ENCODE data around the gene IL24.
"Not testable (repeated sequence)": the region's sequence is repeated elsewhere in the genome, so short reads cannot be mapped to it uniquely, and the experiment has no call there.

Gene IL24

DNA sequence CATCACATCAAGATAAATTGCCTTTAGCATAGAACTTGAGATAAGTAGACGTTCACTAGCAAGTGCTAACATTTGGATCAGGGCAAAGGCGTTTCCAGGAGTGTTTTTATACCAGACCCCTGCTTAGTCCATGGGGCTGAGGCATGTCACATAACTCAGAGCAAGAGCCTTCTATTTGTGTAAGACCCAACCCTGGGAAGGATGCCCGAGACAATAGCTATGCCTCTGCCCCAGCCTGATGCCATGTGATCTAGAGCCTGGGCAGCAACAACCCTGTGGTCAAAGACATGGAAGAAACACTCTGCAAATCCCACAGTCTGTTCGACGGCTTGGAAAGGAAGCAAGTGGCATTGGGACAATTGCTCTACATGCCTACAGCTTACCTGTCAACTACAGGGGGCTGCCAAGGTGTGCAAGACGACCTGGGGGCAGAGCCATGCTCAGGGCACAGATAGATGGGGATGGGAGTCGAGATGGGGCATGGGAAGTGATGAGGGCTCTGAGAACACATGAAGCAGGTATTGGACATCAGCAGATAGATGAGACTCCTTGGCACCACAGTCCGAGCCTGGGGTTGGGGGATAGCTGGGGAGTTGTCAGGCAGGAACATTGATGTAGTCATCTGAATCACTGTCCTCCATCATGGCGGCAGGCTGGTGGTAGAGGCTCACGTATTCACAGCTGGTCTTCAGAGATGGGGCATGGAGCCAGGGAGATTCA, 7.3 kb downstream of the IL24 start:
- no peak for DNase-seq (ENCODE audit: low spot score)

DNA sequence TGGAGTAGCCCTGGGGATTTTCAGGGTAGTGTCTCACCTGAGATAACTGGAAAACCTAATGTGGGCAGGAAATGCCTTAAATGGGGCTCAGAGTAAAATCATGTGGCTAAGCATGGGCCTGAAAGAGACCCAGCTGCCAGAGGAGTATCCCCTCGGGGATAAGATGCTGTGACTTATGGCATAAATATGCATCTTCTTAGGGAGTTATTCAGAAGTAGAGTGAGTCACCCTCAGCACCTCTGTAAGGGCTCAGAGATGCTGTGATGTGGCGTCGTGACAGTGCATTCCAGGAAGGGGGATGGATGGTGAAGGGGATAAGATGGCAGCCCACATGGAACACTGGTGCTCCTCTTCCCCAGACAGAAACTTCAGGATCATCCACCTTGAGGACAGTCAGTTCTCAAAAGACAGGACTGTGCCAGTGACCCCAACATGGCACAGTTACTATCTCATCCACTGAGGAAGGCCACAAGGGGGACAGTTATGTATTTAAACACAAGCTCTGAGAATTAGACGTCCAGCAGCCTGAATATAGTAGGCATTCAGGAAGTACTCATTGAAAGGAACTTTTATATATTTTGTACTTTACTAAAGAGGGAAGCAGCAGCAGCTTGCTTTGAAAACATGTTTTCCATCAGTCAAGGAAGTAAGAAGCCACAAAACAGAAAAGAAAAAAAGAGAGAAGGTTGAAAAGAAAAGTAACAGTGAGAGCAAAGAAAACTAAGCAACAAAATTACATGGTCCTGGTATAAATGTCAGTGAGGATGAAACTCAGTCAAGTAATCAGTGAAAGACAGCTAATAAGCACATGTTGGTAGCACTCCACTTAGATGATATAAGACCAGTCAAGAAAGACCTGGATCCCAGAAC, 8.3 kb downstream of the IL24 start:
- DNase-seq (ENCODE audit: low spot score) = peak; percentile 94

DNA sequence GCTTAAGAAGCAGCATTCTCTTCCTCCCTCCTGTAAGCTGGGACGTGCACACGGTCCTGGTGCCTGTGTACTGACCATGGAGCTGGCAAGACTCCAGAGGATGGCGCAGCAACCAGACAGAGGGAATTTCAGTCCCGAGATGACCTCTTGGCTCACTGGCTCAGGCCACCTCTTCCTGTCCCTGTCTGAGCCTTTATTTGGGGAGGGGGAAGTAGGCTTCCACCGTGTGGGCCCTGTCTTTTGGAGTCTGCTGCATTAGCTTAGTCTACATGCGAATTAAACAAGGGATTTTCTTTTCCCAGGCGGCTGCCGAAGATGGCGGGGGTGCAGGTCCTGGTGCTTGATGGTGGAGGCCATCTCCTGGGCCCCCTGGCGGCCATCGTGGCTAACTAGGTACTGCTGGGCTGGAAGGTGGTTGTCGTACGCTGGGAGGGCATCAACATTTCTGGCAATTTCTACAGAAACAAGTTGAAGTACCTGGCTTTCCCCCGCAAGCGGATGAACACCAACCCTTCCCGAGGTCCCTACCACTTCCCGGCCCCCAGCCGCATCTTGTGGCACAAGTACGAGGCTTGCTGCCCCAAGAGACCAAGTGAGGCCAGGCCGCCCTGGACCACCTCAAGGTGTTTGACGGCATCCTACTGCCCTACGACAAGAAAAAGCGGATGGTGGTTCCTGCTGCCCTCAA, 10.2 kb downstream of the IL24 start:
- no peak for DNase-seq (ENCODE audit: low spot score)

DNA sequence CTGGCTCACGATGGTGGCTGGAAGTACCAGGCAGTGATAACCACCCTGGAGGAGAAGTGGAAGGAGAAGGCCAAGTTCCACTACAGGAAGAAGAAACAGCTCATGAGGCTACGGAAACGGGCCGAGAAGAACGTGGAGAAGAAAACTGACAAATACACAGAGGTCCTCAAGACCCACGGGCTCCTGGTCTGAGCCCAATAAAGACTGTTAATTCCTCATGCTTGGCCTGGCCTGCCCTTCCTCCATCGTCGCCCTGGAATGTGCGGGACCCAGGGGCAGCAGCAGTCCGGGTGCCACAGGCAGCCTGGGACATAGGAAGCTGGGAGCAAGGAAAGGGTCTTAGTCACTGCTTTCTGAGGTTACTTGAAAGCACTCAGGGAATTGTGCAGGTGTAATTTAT, 10.8 kb downstream of the IL24 start:
- no peak for DNase-seq (ENCODE audit: low spot score)

DNA sequence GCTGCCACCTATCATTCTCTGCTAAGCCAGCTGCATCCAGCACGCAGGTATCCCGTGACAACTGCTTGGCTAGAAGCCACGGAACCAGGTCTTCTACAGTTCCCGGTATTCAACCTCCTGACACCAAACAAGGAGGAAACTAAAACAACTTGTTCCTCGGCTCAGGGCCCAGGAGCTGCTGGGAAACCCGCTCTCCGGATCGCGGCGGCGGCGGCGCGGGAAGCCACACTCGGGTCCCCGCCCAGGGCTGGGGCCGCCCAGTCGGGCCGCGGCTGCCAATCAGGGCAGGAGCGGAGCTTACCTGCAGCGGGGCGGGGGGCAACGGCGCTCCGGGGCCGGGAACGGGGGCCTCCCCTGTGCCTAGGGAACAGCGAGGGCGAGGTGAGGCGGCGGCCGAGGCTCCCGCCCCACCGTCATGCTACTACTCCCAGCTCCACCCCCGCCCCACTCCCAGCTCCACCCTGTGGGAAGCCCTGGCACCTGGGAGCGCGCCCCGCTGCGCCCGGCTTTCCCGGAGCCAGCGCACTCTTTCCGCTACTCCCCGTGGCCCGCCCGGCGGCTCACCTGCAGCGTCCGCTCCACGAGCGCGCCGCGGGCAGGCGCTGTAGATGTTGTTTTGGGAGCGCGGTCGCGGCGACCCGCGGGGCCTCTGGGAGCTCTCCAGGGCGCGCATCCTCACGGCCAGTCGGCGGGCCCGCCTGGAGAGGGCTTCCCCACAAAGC, 12.1 kb downstream of the IL24 start:
- no peak for DNase-seq (ENCODE audit: low spot score)

DNA sequence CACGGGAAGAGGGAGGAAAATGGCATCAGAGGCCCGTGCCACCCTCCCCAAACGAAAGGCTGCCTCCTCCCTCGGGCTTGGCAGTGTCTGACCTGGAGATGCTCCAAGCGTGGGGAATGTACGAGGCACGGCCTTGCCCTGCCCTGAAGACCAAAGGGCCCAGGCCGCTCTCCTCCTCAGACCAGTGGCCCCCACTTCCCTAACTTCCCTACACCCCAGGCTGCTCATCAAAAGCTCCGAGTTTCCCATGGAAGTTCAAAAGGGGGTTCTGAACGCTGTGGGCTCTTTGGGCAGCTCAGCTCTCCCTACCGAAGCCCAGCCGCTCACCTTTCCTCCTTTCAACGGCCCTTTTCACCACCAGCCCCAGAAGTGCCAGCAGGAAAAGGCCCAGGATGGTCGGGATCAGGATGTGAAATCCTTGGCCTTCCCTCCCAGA, 12.7 kb downstream of the IL24 start:
- DNase-seq (ENCODE audit: low spot score) = no peak

DNA sequence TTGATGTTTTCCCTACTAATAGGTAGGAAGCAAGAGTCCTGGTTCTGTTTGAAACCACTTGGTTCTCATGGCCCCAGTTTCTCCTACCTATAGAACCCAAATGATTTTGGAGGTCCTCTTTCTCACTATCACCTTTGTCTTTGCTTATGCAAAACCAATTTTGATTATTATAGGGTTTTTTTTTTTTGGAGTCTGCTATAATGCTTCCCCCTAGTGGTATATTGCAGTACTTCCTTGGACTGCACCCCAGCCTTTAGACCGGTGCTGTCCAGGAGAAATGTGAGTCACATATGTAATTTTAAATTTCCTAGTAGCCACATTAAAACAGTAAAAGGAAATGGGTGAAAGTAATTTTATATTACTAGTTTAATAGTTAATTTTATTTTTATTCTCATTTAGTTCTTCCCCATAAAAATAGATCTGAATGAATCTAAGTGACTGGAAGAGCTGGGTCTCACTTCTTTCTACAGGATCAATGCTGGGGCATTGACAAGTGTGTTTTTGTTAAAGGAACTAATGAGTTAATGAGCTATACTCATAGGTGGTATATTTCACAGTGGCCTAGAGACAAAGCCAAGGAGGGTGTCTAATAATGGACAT, 13.9 kb downstream of the IL24 start:
- peak; percentile 74 for DNase-seq (ENCODE audit: low spot score)

DNA sequence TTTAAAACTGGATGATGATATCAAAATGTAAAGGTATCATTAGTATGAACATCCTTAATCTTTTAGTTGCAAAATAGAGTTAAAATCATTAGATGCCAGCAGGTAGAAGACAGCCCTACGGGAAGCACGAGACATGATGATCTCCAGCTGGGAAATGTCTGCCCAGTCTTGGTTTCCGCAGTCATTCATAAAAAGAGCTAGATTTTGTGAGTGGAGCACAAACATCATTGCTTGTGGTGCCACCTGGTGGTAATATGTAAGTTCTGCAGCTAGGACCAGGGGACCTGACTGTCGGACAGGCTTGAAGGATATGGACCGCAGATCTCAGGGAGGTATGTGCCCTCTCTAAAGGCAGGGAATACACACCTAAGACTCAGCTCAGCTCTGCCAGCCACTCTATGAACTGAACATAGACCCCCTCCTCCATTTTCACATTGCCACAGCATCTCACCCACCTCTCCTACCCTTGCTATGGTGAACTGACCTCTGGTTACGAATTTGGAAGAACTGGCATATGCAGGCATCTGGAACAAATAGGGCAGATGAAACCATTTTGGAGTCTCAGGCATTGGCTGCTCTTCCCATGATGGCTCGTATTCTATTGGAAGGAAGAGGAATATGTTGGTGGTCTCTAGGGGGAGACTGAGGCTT, 15.3 kb downstream of the IL24 start:
- peak; percentile 92 for DNase-seq (ENCODE audit: low spot score)

DNA sequence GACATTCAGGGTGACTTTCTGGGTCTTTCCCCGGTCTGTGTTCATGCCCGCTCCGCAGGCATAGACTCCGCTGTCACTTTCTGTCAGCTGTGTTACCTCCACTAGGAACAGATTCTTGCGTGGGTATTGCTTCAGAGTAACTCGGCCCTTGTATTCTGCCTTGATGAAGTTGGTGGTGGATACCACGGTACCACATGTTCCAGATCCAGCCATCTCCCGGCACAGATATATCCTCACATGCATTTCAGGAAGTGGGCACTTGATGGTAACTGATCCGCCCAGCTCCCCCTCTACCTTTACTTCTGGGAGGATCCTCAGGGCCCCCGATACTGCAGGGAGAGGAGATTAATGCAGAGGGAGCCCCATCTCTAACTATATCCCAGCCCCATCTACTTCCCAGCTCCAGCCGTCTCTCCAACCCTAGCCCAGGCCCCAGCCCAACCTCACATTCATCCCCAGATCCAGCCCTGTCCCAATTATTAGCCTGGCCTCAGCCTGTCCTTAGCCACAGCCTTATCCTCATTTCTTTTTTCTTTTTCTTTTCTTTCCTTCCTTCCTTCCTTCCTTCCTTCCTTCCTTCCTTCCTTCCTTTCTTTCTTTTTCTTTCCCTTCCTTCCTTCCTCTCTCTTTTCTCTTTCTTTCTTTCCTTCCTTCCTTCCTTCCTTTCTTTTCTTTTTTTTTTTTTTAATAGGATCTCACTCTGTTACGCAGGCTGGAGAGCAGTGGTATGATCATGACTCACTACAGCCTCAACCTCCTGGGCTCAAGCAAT, 16.7 kb downstream of the IL24 start:
- DNase-seq (ENCODE audit: low spot score) = no peak

DNA sequence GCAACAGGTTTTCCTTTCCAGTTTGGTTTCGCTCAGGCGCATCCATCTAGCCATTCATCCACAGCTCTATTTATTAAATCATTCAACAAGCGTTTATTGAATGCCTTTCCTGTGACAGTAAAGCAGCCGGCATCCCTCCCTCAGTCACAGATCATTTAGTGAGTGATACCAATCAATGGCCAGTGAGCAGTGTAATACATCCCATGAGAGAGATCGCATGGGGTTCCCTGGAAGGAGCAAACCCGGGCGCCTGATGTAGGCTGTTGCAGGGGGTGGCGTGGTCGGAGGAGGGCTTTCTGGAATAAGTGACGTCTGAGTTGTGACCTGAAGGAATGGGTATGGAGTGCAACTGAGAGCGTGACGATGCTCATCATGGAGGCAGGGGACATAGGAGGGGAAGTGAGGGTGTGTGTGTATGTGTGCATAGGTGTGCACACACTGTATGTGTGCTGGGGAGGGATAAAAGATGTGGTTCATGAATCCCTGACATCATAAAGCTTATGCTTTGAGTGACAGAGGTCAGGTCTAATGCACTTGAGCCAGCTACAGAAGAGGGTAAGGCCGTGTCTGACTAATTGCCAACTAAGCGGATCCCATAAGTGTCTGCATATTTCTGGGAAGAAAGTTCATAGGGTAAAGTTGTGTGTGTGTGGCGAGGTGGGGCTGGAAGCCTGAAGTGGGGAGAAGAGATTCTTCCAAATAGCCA, 17.9 kb downstream of the IL24 start:
- no peak for DNase-seq (ENCODE audit: low spot score)

DNA sequence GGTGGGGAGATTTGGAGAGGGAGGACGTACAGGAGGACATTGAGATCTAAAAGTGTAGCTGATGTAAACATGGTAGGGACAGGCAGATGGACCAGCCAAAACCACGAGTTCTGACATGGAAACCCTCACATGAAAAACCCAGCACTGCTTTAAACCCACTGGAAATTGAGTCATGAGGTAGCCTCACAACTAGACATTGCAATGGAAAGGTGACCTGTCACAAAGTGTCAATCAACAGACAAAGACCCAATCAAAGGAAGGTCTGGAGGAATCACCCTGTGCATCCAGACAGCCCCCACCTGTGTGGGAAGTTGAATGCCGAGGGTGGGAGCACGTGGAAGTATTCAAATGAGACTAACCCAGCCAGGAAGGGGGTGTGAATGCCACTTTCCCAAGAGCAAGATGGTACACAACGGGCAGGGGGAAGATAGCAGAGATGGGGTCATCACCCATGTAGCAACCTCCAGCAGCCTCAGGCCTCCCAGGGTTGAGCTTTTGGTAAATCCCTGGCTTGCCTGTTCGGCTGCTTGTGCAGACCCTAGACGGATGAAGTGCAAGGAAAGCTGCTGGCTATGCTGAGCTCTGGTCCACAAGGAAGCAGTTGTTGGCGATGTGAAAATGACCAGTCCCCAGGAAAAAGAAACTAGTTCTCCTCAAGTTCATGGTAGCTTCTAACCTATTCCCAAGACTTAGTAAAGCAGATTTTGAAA, 18.9 kb downstream of the IL24 start:
- DNase-seq (ENCODE audit: low spot score) = no peak

DNA sequence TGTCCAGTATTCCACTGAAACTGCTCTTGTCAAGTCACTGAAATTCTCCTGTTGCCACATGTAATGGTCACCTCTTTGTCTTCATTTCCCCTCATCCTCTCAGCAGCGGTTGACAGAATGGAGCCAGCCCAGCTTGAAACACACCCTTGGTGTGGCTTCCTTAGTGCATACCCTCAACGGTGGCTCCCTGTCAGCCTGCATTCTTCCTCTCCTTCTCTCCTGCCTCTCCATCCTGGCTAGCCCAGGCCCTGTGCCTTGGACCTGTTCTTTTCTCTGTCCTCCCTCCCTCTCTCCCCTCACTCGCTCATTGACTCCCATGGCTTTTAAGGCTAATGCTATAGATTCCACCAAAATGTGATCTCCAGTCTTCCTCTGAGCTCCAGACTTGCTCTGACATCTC, 20.8 kb downstream of the IL24 start:
- DNase-seq (ENCODE audit: low spot score) = no peak

DNA sequence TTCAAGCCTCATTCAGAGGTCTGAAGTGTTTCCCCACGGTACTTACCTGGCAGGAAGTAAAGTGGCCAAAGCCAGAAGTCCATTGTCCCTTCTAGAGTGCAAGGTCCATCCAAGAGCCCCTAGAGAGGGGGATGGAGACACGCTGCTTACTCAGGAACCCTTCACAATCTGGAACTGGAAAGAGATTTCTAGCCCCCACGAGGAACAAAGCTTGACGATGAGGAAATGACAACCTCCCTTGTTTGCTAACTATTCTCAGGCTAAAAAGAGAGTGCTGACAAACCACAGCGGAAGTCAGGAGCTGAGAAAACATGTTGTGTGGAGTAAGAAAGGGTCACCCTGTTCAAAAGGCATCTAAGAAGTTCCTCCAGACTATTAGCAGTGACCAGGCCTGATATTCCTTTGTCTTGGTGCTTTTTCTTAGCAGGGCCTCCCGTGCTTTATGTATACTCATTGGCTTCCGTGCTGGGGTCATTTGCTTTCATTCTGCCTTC, 24.6 kb downstream of the IL24 start, which contains the start of gene FCMR:
Gene FCMR (minus strand): TSS at position 170 of the 494 bp plus-strand sequence. CDS start 87 bp downstream, at position 83.
- no peak for DNase-seq (ENCODE audit: low spot score)

DNA sequence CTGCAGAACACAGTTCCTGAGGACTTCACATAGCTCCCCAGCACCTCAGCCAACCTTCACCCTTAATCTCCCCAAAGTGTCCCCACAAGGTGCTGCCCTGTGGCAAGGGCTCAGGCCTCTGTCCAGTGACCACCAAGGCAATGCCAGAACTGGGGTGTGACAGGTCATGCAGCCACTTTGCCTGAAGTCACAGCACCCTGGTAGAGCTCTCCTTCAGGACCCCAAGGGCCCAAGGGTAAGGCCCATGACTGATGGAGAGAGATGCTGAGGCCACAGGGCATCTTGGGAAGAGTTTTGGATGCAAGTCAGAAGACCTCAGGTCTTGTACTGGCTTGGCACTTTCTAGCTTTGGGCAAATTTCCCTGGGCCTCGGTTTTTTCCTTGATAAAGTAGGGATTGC, 25.3 kb downstream of the IL24 start:
- no peak for DNase-seq (ENCODE audit: low spot score)

DNA sequence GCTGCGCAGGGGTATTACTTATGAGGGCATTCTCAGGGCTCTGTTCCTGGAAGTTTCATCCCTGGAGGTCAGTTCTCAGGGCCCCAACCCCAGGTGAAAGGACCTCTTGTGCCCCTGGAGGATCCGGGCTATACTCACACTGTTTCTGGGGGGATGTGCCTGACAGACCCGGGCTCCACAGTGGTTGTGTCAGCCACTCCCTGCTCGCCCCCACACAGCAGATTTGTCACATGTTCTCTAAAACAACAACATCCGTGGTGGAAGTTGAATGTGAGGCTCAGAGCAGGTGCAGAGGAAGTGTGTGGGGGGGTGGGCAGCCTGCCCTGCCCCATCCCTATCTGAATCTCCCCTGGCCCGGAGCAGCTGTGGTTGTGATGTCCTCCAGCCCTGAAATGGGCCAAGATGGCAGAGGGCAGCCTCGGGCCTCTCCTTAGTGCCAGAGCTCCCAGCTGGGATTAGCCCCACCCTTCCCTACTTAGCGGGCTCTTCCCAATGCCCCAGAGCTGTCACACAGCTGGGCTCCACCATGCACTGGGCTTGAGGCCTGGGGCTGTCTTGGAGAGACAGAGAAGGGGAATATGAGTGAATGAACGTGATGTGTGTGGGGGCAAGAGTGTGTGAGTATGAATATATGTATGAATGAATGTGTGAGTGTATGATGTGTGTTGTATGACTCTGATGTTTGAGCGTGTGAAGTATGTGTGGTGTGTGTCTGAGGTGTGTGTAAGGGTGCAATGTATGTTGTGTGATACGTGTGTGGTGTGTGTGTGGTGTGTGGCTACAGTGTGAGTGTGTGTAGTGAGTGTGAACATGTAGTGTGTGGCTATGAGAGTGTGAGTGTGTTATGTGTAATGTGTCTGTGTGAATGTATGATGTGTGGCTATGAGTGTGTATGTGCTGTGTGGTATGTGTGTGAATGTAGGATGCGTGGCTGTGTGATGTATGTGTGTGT, 26.0 kb downstream of the IL24 start:
- no peak for DNase-seq (ENCODE audit: low spot score)

DNA sequence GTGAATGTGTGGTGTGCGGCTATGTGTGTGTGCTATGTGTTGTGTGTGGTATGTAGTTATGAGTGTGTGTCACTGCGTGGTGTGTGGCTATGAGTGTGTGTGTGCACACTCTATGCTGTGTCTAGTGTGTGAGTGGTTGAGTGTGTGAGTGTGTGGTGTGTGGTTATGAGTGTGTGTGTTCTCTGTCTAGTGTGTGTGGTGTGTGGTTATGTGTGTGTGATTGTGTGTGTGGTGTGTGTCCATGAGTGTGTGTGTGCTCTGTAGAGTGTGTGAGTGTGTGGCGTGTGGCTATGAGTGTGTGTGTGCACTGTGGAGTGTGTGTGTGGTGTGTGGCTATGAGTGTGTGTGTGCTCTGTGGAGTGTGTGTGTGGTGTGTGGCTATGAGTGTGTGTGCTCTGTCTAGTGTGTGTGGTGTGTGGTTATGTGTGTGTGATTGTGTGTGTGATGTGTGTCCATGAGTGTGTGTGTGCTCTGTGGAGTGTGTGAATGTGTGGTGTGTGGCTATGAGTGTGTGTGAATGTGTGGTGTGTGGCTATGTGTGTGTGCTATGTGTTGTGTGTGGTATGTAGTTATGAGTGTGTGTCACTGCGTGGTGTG, 26.8 kb downstream of the IL24 start:
- DNase-seq (ENCODE audit: low spot score) = not testable (repeated sequence)

DNA sequence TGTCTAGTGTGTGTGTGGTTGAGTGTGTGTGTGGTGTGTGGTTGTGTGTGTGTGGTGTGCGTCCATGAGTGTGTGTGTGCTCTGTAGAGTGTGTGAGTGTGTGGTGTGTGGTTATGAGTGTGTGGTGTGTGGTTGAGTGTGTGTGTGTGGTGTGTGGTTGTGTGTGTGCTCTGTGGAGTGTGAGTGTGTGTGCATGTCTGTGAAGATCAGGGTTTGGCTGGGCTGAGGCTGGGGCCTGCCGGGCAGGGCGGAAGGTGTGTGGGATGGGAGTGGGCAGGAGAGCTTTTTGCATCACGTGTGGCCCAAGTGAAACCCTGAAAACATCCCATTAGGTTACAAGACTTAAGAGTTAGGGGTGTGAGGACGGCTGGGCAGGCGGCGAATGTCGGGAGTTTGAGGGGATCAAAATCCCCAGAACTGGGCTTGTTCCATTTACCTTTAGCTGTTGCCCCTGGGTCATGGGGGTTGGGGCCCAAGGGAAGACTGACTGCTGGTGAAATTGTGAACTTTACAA, 27.4 kb downstream of the IL24 start:
- DNase-seq (ENCODE audit: low spot score) = no peak

All from COLO829 (cell line).